Loucy (cell line): ENCODE measurements around the gene CDC7.

Source experiments
- EZH2phosphoT487 ChIP-seq: fragments of 200-600 bp; IDR thresholded peaks from 2 replicates; pipeline ENCODE4 v1.6.1; 2018; ENCODE audit warnings: antibody characterized with exemption, mild to moderate bottlenecking, moderate library complexity, borderline replicate concordance
- TF ChIP-seq, protein P1 (sequence below): fragments of 200-600 bp; sonication (generic); conservative IDR thresholded peaks from 2 replicates; pipeline ENCODE4 v1.5.1; 2014; ENCODE audit warnings: mild to moderate bottlenecking, antibody characterized with exemption, low read length

DNA sequence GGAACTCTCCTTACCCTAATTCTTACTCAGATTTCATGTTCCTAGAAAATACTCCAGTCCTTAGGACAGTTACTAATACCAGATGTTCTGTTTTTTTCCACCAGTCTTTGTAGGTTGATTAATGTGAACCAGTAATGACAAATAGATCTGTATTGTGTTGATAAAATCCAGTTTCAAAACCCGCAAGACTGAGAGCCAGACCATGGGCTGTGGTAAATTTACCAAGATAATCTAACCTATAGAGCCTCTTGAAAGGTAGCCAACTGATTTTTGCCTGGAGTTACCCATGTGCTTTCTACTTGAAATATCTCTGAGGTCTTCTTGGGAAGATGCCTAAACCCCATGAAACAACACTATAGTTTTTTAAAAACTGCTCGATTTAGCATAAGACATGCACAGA, 46.5 kb upstream of the CDC7 start:
- TF ChIP-seq, protein P1, sequence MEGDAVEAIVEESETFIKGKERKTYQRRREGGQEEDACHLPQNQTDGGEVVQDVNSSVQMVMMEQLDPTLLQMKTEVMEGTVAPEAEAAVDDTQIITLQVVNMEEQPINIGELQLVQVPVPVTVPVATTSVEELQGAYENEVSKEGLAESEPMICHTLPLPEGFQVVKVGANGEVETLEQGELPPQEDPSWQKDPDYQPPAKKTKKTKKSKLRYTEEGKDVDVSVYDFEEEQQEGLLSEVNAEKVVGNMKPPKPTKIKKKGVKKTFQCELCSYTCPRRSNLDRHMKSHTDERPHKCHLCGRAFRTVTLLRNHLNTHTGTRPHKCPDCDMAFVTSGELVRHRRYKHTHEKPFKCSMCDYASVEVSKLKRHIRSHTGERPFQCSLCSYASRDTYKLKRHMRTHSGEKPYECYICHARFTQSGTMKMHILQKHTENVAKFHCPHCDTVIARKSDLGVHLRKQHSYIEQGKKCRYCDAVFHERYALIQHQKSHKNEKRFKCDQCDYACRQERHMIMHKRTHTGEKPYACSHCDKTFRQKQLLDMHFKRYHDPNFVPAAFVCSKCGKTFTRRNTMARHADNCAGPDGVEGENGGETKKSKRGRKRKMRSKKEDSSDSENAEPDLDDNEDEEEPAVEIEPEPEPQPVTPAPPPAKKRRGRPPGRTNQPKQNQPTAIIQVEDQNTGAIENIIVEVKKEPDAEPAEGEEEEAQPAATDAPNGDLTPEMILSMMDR = no peak
- TF ChIP-seq EZH2phosphoT487 = no peak
